K562 (cell line): ENCODE results near the gene RNF212B. TPM values are rescaled to one million over a fixed set of nuclear protein-coding genes. Genes with fewer than 3 reads are reported as not detected.

Experiments
- AFF4 ChIP-seq: sonication (generic); formaldehyde crosslinking; IDR thresholded peaks from 2 replicates; pipeline ENCODE4 v1.8.0; 2023; ENCODE audit warnings: mild to moderate bottlenecking, missing genetic modification reagents
- BACH1 ChIP-seq: fragments of 200-800 bp; sonication (Bioruptor generic); IDR thresholded peaks from 2 replicates; pipeline ENCODE4 v1.6.1; 2016; ENCODE audit warnings: missing genetic modification characterization, missing compliant biosample characterization
- CEBPB ChIP-seq: fragments of 450-650 bp; IDR thresholded peaks from 2 replicates; pipeline ENCODE4 v1.6.1; 2016; ENCODE audit warnings: missing genetic modification characterization, missing compliant biosample characterization
- E2F4 ChIP-seq: sonication (generic); formaldehyde crosslinking; IDR thresholded peaks from 2 replicates; pipeline ENCODE4 v1.8.0; 2022; ENCODE audit warnings: mild to moderate bottlenecking, low read depth, missing genetic modification reagents
- EHMT2 ChIP-seq: fragments of 450-650 bp; IDR thresholded peaks from 2 replicates; pipeline ENCODE4 v1.6.1; 2018; ENCODE audit warnings: antibody characterized with exemption
- FOXK2 ChIP-seq, 2 experiments: fragments of 450-650 bp; IDR thresholded peaks in 1 of 2; conservative IDR thresholded peaks in 1 of 2; 2 replicates each; pipeline ENCODE4 v1.6.1; 2016; ENCODE audit warnings: low read depth in 2 of 2, mild to moderate bottlenecking in 1 of 2
- MBD1 ChIP-seq: fragments of 250-450 bp; sonication (Bioruptor Pico); IDR thresholded peaks from 2 replicates; pipeline ENCODE4 v1.8.0; 2022; ENCODE audit warnings: inconsistent platforms
- MYNN ChIP-seq, 2 experiments: sonication (generic); formaldehyde crosslinking in 1 of 2; IDR thresholded peaks; 2 replicates each; pipeline versions ENCODE4 v1.5.0 to v1.6.1; 2016 to 2020; ENCODE audit warnings: antibody characterized with exemption in 1 of 2, missing genetic modification reagents in 1 of 2
- POLR2B ChIP-seq: fragments of 450-650 bp; IDR thresholded peaks from 2 replicates; pipeline ENCODE4 v1.6.1; 2018; ENCODE audit warnings: low read depth; ENCODE audit not compliant: partially characterized antibody
- RBFOX2 ChIP-seq: fragments of 200-400 bp; formaldehyde crosslinking; IDR thresholded peaks from 2 replicates; pipeline ENCODE4 v1.6.1; 2017; ENCODE audit warnings: low read depth, mild to moderate bottlenecking, low read length, moderate library complexity
- SUPT5H ChIP-seq: fragments of 450-650 bp; IDR thresholded peaks from 2 replicates; pipeline ENCODE4 v1.6.1; 2016
- USF1 ChIP-seq: sonication (generic); formaldehyde crosslinking; IDR thresholded peaks from 2 replicates; pipeline ENCODE4 v1.9.0; 2022; ENCODE audit warnings: mild to moderate bottlenecking, missing genetic modification reagents
- ZBTB1 ChIP-seq: sonication (generic); formaldehyde crosslinking; IDR thresholded peaks from 2 replicates; pipeline ENCODE4 v1.8.1; 2023; ENCODE audit warnings: missing genetic modification reagents, low read depth, mild to moderate bottlenecking, borderline replicate concordance
- ZBTB12 ChIP-seq: fragments of 250-450 bp; sonication (Bioruptor Pico); IDR thresholded peaks from 2 replicates; pipeline ENCODE4 v1.4.0; 2020
- ZFX ChIP-seq: sonication (generic); formaldehyde crosslinking; IDR thresholded peaks from 2 replicates; pipeline ENCODE4 v1.8.0; 2022; ENCODE audit warnings: mild to moderate bottlenecking, missing genetic modification reagents, moderate library complexity
- ZNF589 ChIP-seq: fragments of 200-800 bp; sonication (Bioruptor generic); IDR thresholded peaks from 2 replicates; pipeline ENCODE4 v1.6.1; 2016; ENCODE audit warnings: low read depth, missing genetic modification characterization, missing compliant biosample characterization
- ZNF77 ChIP-seq: fragments of 250-450 bp; sonication (Bioruptor Pico); IDR thresholded peaks from 2 replicates; pipeline ENCODE4 v1.5.0; 2020
- polyA plus RNA-seq, 8 experiments: library from polyadenylated mRNA; depleted of rRNA in 4 of 8; stranded (reverse) in 5 of 8; unstranded in 3 of 8; fragments of >200 nt; fragmentation: Nextera tagmentation in 2 of 8; fragmentation: Illumina TruSeq in 1 of 8; extraction: Ambion mirVana in 2 of 8; extraction: Trizol in 1 of 8; gene quantifications; 2 replicates each; pipeline versions ENCODE4 v1.2.1 to v1.2.3, GENCODE V29; 2011 to 2014; ENCODE audit warnings: inconsistent platforms in 1 of 8, missing spikeins in 1 of 8
- total RNA-seq, 7 experiments: library from RNA; depleted of rRNA in 6 of 7; stranded (reverse); fragments of >200 nt in 6 of 7; fragmentation: Illumina TruSeq in 2 of 7; extraction: Trizol in 2 of 7; gene quantifications; 2 replicates each; pipeline versions ENCODE4 v1.2.1 to v1.2.3, GENCODE V29; 2011 to 2021; ENCODE audit warnings: low replicate concordance in 1 of 7

The RNF212B gene
- total and polyA plus RNA-seq, 9 of the 15 experiments (the other 6 are each of a cell fraction or from before 2014, with no cell fraction given): 0.15 to 0.43 (median 0.27) TPM; not detected in 3

- no peak for TF ChIP-seq MBD1 (CRISPR knock-in tag)
- TF ChIP-seq AFF4: peak; percentile 87
- peak; percentile 77 for TF ChIP-seq SUPT5H
- peak; percentile 78 for TF ChIP-seq RBFOX2
- peak; percentile 81; the same call in 1 of the 2 replicates for TF ChIP-seq EHMT2
- peak; percentile 86; the same call in 1 of the 2 replicates for TF ChIP-seq ZNF77
- TF ChIP-seq POLR2B: peak; percentile 81
- peak; percentile 61; the same call in 1 of the 2 replicates for TF ChIP-seq BACH1
- TF ChIP-seq CEBPB (tag): peak; percentile 89
- TF ChIP-seq USF1: peak; percentile 96
- peak; percentile 72; the same call in 1 of the 2 replicates for TF ChIP-seq ZBTB12 (CRISPR knock-in tag)
- TF ChIP-seq FOXK2 (conservative IDR thresholded peaks at IDR 0.05 in 1 of 2, IDR thresholded peaks at IDR 0.05 in 1 of 2; ENCODE audit: low read depth in 2 of 2): peak; percentile 55 to 59; a peak in 3 of 4 replicates
- peak; percentile 93 for TF ChIP-seq ZFX (CRISPR knock-in tag)
- TF ChIP-seq MYNN (IDR thresholded peaks at IDR 0.05): 0 out of 2 replicates have a peak, but pooled peaks have one; percentile 31
- no peak for TF ChIP-seq MYNN (CRISPR knock-in tag; IDR thresholded peaks at IDR 0.05)
- peak; percentile 90 for TF ChIP-seq ZNF589
- 0 out of 2 replicates have a peak, but pooled peaks have one; percentile 78 for TF ChIP-seq E2F4
- TF ChIP-seq ZBTB1: no peak
Observed at GRCh38 chr14:23320584-23321571, 83.1 kb downstream of the RNF212B start, which contains the start of gene PABPN1 (continued).
